ENCODE data around the gene ANKRD63. TPM values are rescaled to one million over a fixed set of nuclear protein-coding genes. Genes with fewer than 3 reads are reported as not detected.

Gene ANKRD63
- polyA plus RNA-seq, 1 of the 3 experiments (the other 2 are of a cell fraction) = not detected

DNA sequence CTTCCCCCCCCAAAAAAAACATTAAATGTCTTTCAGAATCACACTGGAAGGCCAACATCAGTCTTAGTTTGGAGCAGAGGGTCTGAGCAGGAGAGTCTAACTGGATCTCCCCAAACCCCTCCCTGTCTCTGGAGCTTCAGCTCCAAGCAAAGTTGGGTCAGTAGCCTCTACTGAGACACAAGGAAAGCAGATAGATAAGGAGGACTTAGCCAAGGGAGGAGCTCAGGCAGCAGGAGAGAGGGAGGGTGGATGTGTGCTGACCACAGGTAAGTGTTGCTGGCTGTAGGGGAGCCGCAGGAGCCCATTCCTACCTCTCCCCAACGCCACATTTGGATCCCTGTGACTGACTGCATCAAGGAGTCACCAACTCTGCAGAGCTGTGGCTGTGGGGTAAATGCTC lies 17.9 kb upstream of the ANKRD63 start:
- ChIA-PET POLR2A (interaction anchor here (0.9 to 1.6 kb wide), 3 partner anchors 10 to 24 kb away, joined by 4 to 6 read pairs (median 5); no protein-coding TSS in a partner anchor), CTCF (interaction anchor here (1.1 to 66.3 kb wide), 5 partner anchors 9 to 121 kb away, joined by 3 to 2194 read pairs (median 29); partner anchors contain the start of genes ANKRD63, CCDC9B, DISP2 and INAFM2)
- no peaks in the 10 kb centered on the region for H3K9me3 ChIP-seq
- H4K20me1 ChIP-seq (ENCODE audit: insufficient read depth) = no peaks in the 10 kb centered on the region
- H3K4me3 ChIP-seq (ENCODE audit: low read depth in 2 of 2, low read length in 1 of 2) = no peak overlapping the region
- peaks cover 0 to 35% of the 10 kb centered on the region in 2 experiments; a peak in 2 of 4 replicates for H3K4me1 ChIP-seq (ENCODE audit: control insufficient read depth in 1 of 2, insufficient read depth in 2 of 2, low read depth in 1 of 2, low read length in 1 of 2)
- DNase-seq = no peak
- WGBS (ENCODE audit: low lambda C conversion rate) = 73% methylated on average over 2 of the region's 2 CpGs
- H3K36me3 ChIP-seq (replicated peaks in 1 of 2; ENCODE audit: control insufficient read depth in 1 of 2, insufficient read depth in 2 of 2, low read length in 1 of 2) = no peaks in the 10 kb centered on the region
- H3K27ac ChIP-seq (ENCODE audit: low read depth in 2 of 2, low read length in 1 of 2) = peak overlapping the region in 1 of 2 experiments; percentile 89; a peak in 2 of 4 replicates
- no peaks in the 10 kb centered on the region for H3K9me2 ChIP-seq
- no peak overlapping the region for H3K9ac ChIP-seq
- no peak for TF ChIP-seq CHD2 (IDR thresholded peaks at IDR 0.05; ENCODE audit: low read length, partially characterized antibody)
- TF ChIP-seq, protein P1, sequence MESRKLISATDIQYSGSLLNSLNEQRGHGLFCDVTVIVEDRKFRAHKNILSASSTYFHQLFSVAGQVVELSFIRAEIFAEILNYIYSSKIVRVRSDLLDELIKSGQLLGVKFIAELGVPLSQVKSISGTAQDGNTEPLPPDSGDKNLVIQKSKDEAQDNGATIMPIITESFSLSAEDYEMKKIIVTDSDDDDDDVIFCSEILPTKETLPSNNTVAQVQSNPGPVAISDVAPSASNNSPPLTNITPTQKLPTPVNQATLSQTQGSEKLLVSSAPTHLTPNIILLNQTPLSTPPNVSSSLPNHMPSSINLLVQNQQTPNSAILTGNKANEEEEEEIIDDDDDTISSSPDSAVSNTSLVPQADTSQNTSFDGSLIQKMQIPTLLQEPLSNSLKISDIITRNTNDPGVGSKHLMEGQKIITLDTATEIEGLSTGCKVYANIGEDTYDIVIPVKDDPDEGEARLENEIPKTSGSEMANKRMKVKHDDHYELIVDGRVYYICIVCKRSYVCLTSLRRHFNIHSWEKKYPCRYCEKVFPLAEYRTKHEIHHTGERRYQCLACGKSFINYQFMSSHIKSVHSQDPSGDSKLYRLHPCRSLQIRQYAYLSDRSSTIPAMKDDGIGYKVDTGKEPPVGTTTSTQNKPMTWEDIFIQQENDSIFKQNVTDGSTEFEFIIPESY (IDR thresholded peaks at IDR 0.05; ENCODE audit: borderline replicate concordance, low read depth) = no peak
- TF ChIP-seq, protein P2, sequence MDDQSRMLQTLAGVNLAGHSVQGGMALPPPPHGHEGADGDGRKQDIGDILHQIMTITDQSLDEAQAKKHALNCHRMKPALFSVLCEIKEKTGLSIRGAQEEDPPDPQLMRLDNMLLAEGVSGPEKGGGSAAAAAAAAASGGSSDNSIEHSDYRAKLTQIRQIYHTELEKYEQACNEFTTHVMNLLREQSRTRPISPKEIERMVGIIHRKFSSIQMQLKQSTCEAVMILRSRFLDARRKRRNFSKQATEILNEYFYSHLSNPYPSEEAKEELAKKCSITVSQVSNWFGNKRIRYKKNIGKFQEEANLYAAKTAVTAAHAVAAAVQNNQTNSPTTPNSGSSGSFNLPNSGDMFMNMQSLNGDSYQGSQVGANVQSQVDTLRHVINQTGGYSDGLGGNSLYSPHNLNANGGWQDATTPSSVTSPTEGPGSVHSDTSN (IDR thresholded peaks at IDR 0.05) = no peak
- TF ChIP-seq, protein P3, sequence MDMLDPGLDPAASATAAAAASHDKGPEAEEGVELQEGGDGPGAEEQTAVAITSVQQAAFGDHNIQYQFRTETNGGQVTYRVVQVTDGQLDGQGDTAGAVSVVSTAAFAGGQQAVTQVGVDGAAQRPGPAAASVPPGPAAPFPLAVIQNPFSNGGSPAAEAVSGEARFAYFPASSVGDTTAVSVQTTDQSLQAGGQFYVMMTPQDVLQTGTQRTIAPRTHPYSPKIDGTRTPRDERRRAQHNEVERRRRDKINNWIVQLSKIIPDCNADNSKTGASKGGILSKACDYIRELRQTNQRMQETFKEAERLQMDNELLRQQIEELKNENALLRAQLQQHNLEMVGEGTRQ (IDR thresholded peaks at IDR 0.05; ENCODE audit: borderline replicate concordance, low read depth, low read length) = no peak
- TF ChIP-seq MEF2A (IDR thresholded peaks at IDR 0.05; ENCODE audit: borderline replicate concordance, low read depth) = no peak
- no peak for TF ChIP-seq EP300 (IDR thresholded peaks at IDR 0.05; ENCODE audit: borderline replicate concordance in 1 of 2, low read depth in 1 of 2, low read length in 1 of 2)
- TF ChIP-seq EZH2phosphoT487 (IDR thresholded peaks at IDR 0.05; ENCODE audit: borderline replicate concordance, low read depth) = no peak
- no peak overlapping the region for H2AFZ ChIP-seq (ENCODE audit: low read depth)
- H3K79me2 ChIP-seq (ENCODE audit: insufficient read depth) = no peaks in the 10 kb centered on the region
- H3K4me2 ChIP-seq = no peak overlapping the region
- H3F3A ChIP-seq (replicated peaks; ENCODE audit: insufficient read depth) = no peaks in the 10 kb centered on the region
- H3K27me3 ChIP-seq (ENCODE audit: insufficient read depth) = no peaks in the 10 kb centered on the region

DNA sequence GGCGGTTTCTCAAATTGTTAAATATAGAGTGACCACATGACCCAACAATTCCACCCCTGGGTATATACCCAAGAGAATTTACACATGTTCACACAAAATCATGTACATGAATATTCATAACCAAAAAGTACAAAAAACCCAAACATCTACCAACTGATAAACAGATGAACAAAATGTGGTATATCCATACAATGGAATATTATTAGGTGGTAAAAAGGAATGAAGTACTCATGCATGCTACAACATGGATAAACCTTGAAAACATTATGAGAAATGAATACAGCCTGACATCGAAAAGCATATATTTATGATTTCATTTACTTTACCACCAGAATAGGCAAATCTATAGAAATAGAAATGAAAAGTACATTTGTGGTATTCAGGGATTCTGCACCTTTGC lies 17.5 kb upstream of the ANKRD63 start:
- H3K4me3 ChIP-seq (ENCODE audit: low read depth in 2 of 2, low read length in 1 of 2) = no peak overlapping the region
- H3K36me3 ChIP-seq (replicated peaks in 1 of 2; ENCODE audit: control insufficient read depth in 1 of 2, insufficient read depth in 2 of 2, low read length in 1 of 2) = no peaks in the 10 kb centered on the region
- H3K9ac ChIP-seq = no peak overlapping the region
- WGBS (ENCODE audit: low lambda C conversion rate) = 71% methylated on average over 2 of the region's 2 CpGs
- no peaks in the 10 kb centered on the region for H3K9me3 ChIP-seq
- H3K4me1 ChIP-seq (ENCODE audit: control insufficient read depth in 1 of 2, insufficient read depth in 2 of 2, low read depth in 1 of 2, low read length in 1 of 2) = peaks cover 0 to 39% of the 10 kb centered on the region in 2 experiments; a peak in 2 of 4 replicates
- H3K4me2 ChIP-seq = no peak overlapping the region
- no peak overlapping the region for H3K27ac ChIP-seq (ENCODE audit: low read depth in 2 of 2, low read length in 1 of 2)
- TF ChIP-seq, protein P1 (IDR thresholded peaks at IDR 0.05; ENCODE audit: borderline replicate concordance, low read depth) = no peak
- no peak for TF ChIP-seq GATA2 (CRISPR knock-in tag; IDR thresholded peaks at IDR 0.05)
- no peak for TF ChIP-seq ELF1 (IDR thresholded peaks at IDR 0.05)
- TF ChIP-seq TAF1 (IDR thresholded peaks at IDR 0.05; ENCODE audit: borderline replicate concordance, low read depth, low read length) = no peak
- no peak for TF ChIP-seq RCOR1 (IDR thresholded peaks at IDR 0.05; ENCODE audit: low read length)
- no peak for TF ChIP-seq CHD2 (IDR thresholded peaks at IDR 0.05; ENCODE audit: low read length, partially characterized antibody)
- H3K79me2 ChIP-seq (ENCODE audit: insufficient read depth) = no peaks in the 10 kb centered on the region
- no peaks in the 10 kb centered on the region for H3K9me2 ChIP-seq
- no peaks in the 10 kb centered on the region for H3F3A ChIP-seq (replicated peaks; ENCODE audit: insufficient read depth)
- CTCF ChIA-PET = interaction anchor here (4.2 to 66.3 kb wide), 3 partner anchors 9 to 41 kb away, joined by 29 to 2194 read pairs (median 818); partner anchors contain the start of genes CCDC9B, DISP2, INAFM2 and PHGR1
- no peaks in the 10 kb centered on the region for H3K27me3 ChIP-seq (ENCODE audit: insufficient read depth)
- no peaks in the 10 kb centered on the region for H4K20me1 ChIP-seq (ENCODE audit: insufficient read depth)
- POLR2A ChIA-PET = interaction anchor here (1.6 kb wide), 1 partner anchor 15 kb away, joined by 5 read pairs; no protein-coding TSS in a partner anchor
- no peak for DNase-seq
- no peak overlapping the region for H2AFZ ChIP-seq (ENCODE audit: low read depth)

Data from SK-N-SH (cell line).